Lung microvascular endothelial cell (primary cell): ENCODE results near the gene RTN4RL1. TPM values are rescaled to one million over a fixed set of nuclear protein-coding genes. Genes with fewer than 3 reads are reported as not detected.
"Not testable (repeated sequence)": the region's sequence is repeated elsewhere in the genome, so short reads cannot be mapped to it uniquely, and the experiment has no call there.

ENCODE experiments used
- DNase-seq, 2 donors: peaks; one replicate each; pipeline versions ENCODE4 v3.0.0 to v3.0.0-alpha.2; 2010; ENCODE audit warnings: low read depth in 2 of 2
- total RNA-seq: library from RNA; depleted of rRNA; stranded (reverse); fragments of >200 nt; gene quantifications from 2 replicates; pipeline ENCODE4 v1.2.1, GENCODE V29; 2014

RTN4RL1 gene
- total RNA-seq, 1 donor from 2014 or later = 0.40 TPM

DNA sequence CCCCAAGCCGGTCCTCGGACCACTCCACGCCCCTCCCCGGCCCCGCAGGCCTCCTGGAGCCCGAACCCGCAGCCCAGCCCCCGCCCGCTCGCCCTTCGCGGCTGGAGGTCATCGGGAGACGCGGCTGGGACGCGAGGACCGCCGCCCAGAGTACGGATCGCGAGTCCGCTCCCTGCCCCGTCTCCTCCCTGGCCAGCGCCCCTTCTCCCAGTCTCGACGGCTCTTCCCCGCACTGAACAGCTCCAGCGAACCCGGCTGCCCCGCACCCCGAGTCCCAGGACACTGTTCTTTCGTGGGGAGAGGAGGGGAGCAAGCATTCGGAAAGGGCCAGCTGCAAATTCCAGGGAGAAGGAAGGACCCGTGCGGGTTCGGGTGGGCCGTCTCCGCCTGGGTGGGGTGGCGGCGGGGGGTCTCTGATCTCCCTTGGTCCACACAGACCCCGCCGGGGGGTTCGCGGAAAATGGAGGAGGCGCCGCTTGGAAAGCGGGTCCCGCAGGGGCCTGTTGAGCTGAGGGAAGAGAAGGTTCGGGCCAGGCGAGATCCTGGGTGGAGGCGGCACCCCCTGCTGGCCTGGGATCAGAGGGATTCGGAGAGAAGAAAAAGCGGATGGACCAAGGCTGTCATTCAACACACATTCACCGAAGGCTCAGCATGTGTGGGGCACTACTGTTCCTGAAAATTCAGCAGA lies 632 bp upstream of the RTN4RL1 start:
- DNase-seq = peak; percentile 63 to 78

DNA sequence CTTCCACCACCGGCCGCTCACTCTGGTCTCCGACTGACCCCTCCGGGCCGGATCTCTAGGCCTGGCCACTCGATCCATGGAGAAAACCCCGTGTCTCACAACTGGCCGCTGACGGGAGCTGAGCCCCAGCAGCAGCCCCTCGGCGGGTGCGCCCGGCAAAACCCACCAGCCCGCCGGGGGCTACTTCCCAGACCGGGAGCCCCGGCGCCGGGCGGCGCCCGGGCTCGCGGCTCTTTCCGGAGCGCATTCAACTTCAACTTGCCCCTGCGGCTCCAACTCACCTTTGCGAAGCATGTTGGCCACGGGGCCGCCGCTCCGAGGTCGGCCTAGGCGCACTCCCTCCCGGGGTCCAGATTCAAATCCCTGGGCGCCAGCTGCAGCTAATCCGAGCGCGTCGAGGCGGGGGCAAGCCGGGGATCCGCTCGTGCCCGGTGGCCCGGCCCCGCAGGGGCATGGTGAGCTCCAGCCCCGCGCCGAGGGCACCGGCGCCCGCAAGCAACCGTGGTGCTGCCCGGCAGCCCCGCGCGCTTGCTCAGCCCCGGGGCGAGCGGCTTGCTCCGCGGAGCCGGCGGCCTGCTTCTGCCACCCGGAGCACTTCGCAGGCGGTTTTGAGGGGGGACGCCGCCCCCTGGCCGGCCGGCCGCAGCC lies 438 bp downstream of the RTN4RL1 start:
- no peak for DNase-seq

DNA sequence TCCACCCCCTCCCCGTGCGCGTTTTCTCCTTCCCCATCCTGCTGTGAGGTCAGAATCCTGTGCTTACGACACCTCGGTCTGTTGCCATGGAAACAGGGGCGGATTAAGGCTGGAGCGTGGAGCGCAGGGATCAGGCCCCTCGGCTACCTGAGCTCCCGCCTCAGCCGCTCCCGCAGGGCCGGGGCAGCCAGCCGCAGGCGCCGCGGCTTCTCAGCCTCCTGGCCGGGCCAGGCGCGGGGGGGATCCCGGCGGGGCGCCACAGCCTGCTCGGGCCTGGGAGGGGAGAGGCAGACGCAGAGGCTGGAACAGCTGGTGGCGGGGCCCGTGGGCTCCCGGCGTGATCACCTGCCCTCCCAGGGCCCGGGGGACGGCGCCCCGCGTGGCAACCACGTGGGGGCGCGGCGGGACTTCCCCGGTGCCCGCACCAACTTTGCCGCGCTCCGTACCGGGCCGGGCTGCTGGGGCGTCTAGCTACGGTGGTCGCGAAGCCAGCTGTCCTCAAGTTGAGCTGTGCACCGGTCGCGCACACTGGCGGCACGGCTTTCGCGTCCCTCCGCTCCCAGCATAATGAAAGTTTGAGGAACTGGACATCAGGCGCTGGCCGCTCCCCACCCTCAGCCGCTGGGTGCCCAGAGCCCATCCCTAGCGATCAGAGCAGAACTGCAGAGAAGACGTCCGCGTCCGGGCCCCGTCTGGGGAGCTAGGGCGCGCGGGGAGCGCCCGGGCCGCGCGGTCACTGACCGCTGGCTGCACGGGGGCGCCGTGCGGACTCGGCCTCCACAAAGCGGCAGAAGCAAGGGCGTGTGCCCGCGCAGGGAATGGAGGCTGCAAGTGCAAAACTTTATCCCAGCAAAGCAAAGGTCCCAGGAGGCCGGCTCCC lies 1.2 kb downstream of the RTN4RL1 start:
- peak in 1 of 2 donors; percentile 72 for DNase-seq

DNA sequence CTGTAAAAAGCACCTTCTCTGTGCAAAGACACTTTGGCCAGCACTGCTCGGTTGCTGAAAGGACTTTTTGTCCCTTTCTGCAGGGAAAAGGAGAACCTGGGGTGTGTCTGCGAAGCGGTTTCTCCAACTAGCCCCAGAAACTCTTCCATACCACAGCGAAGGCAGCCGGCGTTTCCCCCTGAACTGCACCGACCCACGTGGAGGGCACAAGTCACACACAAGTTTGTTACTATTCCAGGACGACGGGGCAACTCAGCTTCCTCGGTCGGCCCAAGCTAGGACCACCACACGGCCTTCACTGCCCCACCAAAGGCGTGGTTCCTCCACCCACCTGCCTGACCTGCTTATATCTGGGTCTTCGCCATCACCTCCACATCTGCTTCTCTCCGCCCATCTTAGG lies 1.9 kb downstream of the RTN4RL1 start:
- DNase-seq = no peak

DNA sequence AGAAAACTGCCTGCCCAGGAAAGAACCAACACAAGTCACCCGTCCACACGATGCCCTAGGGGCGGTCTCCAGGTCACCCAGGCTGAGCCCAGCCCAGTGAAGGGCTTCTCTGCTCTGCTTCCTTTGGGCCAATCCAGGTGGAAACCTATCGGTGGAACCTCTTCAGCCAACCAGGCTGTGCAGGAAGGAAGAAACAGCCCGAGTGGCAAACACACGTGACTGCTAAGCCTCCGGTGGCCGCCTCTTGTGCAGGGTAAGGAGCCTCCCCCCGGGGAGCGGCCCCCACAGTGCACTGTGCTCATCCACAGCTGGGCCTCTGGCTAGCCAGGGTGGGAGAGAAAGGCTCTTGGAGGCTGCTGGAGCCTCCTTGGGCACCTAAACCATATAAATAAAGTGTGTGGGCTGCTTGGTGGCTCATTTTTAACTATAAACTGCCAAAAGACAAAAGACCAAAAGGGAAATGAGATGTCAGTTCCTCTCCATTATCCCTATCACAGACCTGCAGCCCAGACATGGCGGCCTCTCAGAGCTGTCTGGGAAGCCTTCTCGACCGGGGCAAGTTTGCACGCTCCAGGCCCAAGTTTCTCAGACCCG lies 2.4 kb downstream of the RTN4RL1 start:
- no peak for DNase-seq

DNA sequence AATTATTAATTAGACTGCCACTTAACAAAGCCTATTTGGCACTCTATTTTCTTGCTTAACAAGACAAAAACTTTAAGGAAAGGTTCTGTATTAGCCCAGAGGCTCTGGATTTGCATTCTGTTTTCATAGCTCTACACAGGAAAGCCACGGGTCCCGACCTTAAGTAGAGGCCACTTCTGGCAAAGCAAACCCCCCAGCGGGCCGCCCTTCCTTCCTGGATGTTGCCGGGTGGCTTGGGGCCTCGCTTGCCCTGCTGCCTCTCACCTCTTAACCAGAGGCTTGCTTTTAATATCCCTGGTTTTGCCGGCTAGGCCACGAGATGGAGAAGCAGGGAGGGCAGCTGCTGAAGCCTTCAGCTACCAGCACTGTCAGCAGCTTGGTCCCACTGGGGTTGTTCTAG lies 4.4 kb downstream of the RTN4RL1 start:
- DNase-seq = peak in 1 of 2 donors; percentile 80

DNA sequence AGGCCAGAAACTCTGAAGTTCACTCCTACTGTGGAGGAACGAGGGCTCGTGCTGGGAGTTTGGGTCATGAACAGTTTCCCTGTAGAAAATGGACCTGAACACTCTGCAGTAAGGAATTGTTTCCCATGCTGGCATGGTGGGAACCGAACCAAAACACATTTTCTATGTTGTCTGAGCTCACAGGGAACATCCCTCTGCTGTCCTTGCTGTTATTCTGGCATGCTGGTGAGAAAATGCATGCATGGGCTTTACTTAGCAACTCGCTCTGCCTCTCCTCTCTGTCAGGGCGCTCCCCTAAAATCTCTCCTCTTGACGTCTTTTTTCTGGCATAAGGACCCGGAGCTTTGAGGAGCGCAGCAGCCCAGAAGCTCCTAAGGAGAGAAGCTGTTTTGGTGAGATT lies 5.4 kb downstream of the RTN4RL1 start:
- no peak for DNase-seq

DNA sequence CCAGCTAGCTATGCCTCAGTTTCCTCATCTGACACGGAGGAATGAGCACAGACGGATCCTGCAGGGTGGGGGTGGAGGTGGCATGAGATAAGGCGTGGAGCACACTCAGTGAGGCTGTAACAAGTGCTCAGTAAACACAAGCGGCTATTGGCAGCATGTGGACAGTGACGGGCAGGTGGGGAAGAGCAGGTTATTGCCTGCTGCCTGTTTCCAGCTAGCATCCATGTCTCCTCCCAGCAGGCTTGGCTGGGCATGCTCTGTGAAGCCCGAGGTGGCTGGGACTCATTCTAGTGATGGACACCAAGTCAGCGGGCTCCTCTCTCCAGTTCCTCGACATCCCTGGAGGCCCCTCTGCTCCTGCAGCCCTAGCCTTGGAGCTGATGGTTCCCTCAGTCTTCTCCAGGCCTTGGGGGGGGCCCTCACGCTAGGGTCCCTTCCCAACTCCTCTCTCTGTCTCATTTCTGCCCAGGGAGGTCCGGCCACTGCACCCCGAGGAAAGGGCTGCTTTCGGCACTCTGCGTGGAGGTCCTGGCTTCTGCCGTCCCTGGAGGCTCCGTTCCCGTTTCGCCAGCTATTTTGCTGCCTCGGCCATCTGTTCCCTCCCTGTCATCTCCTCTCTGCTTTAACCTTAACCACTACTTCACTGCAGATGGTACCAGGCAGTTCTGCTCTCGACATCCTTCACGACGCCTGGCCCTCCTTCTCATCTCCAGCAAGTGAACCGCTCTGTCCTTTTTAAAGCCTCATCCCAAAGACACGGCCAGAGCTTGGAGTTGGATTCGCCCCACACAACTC lies 6.2 kb downstream of the RTN4RL1 start:
- DNase-seq = no peak

DNA sequence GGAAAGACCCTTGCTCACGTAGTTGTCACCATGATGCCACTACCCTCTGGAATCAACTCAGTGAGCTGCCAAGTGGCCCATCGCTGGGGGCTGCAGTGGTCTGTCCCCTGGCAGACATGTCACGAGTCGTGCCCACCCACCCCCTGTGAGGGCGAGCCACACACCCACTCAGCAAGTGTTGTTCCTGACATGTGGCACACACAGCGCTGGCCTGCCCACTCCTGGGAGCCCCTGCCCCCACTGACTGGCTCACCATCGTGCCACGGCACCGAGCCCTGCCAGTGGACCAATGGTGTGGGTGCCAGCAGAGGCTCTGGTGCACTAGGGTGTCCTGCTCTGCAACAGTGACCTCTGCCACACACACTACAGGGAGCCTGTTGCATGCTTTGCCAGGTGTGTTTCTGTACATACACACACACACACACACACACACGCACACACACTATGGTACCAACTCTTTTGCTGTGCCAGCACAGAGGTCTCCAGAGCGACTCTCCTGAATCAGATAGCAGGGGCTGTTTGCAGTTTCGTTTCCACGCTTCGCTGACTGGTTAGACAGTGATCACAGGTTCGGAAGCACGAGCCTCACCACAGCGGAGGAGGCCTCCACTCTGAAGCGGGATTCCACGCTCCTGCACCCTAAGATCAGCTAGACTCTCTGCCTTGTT lies 7.7 kb downstream of the RTN4RL1 start:
- DNase-seq = peak in 1 of 2 donors; percentile 24

DNA sequence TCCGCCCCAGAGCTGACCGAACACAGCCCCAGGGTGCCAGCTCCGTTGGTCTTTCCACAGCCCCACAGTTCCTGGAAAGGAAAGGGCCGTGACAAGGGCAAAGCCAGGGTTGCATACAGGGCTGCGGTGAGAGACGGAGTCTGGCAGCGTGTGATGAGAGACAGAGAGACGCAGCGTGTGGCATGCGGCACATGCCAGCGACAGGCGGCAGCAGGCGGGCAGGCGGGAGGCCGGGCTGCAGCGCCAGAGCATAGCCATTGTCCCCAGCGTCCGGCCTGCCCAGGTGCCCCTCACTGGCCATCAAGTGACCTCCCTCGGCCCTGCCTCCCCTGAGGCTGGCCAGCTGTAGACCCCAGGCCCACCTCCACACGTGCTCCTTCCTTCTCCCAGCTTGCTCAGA lies 8.6 kb downstream of the RTN4RL1 start:
- no peak for DNase-seq

DNA sequence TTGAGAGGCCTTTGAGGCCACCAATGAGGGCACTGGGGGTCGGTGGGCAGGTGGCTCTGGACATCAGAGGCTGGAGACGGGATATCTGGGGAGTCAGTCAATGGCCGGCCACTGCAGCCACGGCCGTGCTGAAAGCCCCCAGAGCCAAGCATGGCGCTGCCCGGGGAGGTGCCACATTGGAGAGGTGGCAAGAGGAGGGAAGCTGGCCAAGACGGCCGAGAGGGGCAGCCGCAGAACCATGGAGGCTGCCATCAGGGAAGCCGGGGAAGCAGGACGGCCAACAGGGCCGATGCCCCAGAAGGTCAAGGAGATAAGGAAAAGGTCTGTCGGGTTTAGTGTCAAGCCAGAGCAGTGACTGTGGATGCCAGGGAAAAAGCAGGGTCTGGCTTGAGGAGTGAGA lies 9.8 kb downstream of the RTN4RL1 start:
- no peak for DNase-seq

DNA sequence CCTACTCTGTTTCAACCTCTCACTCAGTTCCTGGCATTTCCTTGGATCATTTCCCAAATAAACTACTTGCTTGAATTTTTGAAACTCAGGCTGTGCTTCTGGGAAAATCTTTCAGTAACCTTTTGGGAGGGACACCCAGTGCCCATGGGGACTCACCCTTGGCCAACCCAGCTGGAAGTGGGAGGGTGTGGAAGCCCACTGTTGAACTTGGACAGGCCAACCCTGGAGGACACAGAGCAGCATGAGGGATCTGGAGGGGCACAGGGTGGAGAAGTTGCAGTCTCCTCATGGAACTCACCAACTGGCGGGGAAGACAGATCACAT lies 11.2 kb downstream of the RTN4RL1 start:
- DNase-seq = no peak

DNA sequence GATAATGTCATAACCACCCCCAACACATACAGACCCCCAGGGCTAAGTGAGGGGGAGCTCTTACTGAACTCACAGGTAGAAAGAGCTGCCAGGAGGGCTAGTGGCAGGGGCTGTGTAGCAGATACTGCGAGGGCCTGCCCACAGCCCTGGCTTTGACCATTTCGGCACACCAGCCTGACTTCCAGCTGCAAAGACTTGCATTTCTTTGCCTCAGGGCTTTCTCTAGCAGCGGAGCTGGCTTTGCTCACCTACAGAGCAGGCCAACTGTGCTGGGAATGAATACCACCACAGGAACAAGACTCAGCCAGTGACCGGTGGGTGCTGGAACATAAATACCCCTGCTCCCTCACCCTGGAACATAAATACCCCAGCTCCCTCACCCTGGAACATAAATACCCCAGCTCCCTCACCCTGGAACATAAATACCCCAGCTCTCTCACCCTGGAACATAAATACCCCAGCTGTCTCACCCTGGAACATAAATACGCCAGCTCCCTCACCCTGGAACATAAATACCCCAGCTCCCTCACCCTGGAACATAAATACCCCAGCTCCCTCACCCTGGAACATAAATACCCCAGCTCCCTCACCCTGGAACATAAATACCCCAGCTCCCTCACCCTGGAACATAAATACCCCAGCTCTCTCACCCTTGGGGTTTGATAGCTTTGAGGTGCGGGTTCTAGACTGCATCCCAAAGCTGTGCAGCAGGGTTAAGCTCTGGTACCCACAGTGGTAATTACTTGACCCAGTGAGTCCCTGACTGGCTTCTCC lies 11.7 kb downstream of the RTN4RL1 start:
- DNase-seq = not testable (repeated sequence)

DNA sequence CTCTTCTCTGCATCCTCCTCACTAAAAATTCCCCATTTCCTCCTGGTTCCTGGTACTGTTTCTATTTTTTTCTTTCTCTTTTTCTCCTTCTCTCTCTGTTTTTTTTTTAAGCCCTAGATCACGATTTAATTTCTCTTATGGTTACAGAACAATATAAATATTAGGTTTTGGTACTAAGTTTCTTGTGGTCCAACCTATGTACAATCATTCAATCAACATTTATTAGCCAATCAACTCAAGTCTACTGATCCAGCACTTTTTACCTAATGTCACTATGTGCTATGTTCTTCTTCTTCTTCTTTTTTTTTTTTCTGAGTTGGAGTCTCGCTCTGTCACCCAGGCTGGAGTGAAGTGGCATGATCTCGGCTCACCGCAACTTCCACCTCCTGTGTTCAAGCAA lies 12.6 kb downstream of the RTN4RL1 start:
- DNase-seq = no peak

DNA sequence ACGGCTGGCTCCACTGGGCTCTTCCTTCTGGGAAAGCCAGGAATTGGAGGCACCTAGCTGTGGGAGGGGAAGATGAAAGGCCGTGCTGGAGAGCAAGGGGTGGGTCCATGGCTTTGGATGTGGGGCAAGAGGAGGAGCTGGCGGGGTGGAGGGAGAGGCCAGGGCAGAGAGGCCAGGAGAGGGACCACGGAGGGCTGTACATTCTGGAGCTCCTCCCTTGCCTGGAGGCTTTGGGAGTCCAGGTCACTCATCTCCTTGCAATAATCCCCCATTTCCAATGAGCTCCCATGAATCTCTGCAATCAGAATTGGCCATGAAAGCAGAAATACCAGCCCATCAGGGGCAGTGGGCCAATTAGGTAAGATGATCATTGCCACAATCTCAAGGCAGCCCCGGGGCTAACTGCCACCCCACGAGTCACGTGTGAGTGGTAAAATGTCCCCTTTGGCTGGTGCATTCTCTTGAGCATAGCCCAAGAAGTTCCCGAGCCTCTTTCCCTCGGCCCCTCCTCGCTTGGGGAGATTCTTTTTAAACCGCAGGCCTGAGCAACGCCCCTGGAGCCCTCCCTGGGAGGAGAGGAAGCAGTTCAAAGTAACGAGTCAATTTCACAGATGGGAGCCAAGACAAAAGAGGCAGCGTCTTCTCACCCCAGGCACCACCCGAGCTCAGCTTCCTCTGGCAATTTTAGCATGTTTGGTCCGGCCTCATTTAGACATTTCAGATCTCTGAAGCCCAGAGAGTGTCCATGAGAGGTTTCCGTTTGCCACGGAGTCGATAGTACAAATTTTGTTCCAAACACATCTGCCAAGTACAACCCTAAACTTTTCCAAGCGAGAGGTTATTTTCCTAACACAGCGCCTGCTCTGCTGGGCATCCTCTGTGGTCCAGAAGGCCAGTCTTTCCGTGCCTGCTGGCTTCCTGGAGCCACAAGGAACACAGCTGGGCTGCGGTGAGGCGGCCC lies 13.4 kb downstream of the RTN4RL1 start:
- DNase-seq = peak in 1 of 2 donors; percentile 71

DNA sequence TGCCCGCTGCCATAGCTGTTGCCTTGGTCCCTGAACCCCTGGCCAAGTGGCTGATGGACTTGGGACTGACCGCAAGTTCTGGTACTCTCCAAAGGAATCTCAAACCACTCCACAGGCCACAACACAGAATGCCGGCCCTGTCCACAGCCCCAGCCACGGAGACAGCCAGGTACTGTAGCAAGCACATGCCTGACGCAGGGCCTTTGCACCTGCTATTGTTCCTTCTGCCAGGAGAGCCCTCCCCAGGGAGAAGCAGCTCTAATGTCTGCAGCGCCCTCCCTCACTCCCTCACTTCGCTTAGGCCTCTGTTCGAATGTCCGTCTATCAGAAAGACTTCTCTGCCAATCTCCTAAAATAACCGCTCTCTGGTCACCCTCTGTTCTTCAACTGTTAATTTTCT lies 15.4 kb downstream of the RTN4RL1 start:
- DNase-seq = no peak

DNA sequence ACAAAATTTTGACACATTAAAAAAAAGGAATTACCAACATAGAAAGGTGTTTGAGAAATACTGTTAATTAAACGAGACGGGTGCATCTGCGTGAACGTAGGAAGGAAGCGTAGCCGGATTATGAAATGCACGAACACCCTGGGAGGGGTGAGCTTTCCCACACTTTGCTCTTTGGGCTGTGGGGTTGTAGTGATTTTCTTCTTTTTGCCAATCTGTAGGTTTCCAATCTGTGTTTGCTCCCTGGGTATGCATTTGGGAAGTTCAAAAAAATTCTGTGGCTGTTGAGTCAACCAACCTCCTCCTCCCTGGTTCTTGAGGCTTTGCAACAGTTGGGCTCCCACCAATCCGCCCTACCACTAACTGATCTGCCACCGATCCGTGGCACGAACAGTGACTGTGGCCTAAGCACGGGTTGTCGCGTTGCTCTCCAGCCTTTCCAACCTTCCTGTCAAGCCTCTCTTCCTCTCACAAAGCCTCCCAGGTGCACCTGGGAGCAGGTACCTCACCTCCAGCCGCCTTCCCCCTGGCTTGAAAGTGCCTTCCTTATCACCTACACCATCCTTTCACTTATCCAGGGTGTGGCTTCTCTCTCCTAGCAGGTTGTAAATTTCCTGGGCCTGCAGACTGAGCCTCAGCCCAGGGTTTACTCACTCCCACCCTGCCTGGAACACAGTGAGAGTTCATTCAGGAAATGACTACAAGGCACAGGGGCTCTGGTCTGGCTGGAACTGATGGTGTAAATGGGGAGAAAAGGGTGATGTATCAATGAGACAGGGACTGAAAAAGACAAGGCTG lies 16.6 kb downstream of the RTN4RL1 start:
- no peak for DNase-seq

DNA sequence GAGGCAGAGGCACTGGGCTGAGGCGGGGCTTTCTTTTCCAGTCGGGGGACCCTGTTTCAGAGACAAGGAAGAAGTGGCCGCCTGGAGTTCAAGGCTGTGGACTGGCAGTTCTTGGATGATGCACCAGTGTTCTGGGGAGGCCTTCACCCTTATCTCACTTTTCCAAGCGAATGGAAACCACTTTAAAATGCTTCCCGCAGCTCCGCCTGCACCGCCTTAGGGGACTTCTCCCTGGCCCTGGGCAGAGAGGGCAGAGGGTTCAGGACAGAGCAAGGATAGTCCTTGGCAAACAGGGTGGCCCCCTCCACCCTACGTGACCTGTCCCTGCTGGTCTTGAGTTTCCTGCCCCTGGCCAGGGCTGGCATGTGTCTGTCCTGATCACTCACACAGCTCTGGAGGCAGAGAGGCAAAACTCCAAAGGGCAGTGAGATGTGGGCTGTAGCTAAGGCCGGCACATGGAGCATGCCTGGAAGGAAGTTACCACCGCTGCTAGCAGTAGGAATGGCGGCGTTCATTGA lies 20.6 kb downstream of the RTN4RL1 start:
- no peak for DNase-seq
